GM18520 (cell line): Measurements from ENCODE around the gene KIF3A.

Experiments
- ATAC-seq: cut with Tn5 transposase; IDR thresholded peaks from one replicate; pipeline ENCODE4 v1.9.1; 2021; ENCODE audit not compliant: unreplicated experiment

The KIF3A gene

GRCh38 chr5:132771503-132771998, 34.2 kb upstream of the KIF3A start:
- no peak for ATAC-seq

GRCh38 chr5:132770476-132771159, 33.3 kb upstream of the KIF3A start:
- ATAC-seq: no peak

GRCh38 chr5:132768485-132768868, 31.1 kb upstream of the KIF3A start:
- no peak for ATAC-seq

- ATAC-seq: no peak
Measured at GRCh38 chr5:132767150-132767549, 29.8 kb upstream of the KIF3A start.

- no peak for ATAC-seq
Measured at GRCh38 chr5:132766806-132767055, 29.4 kb upstream of the KIF3A start.

GRCh38 chr5:132766020-132766805, 28.9 kb upstream of the KIF3A start:
- no peak for ATAC-seq

- no peak for ATAC-seq
Measured at GRCh38 chr5:132765311-132766019, 28.1 kb upstream of the KIF3A start.

- ATAC-seq: no peak
Measured at GRCh38 chr5:132764671-132765238, 27.4 kb upstream of the KIF3A start.

GRCh38 chr5:132764051-132764450, 26.7 kb upstream of the KIF3A start:
- ATAC-seq: no peak

- no peak for ATAC-seq
Measured at GRCh38 chr5:132763181-132764036, 26.1 kb upstream of the KIF3A start.

- no peak for ATAC-seq
Measured at GRCh38 chr5:132762246-132763000, 25.1 kb upstream of the KIF3A start.

GRCh38 chr5:132761321-132762240, 24.2 kb upstream of the KIF3A start:
- no peak for ATAC-seq

GRCh38 chr5:132760601-132761317, 23.4 kb upstream of the KIF3A start:
- no peak for ATAC-seq

GRCh38 chr5:132760049-132760420, 22.7 kb upstream of the KIF3A start:
- ATAC-seq: no peak

GRCh38 chr5:132759114-132760048, 22.0 kb upstream of the KIF3A start:
- ATAC-seq: no peak

- no peak for ATAC-seq
Measured at GRCh38 chr5:132758451-132758850, 21.1 kb upstream of the KIF3A start.

- no peak for ATAC-seq
Measured at GRCh38 chr5:132756542-132756941, 19.2 kb upstream of the KIF3A start.
